ENCODE data around the gene ADH7.
"Not testable (repeated sequence)": the region's sequence is repeated elsewhere in the genome, so short reads cannot be mapped to it uniquely, and the experiment has no call there.

ADH7 gene

DNA sequence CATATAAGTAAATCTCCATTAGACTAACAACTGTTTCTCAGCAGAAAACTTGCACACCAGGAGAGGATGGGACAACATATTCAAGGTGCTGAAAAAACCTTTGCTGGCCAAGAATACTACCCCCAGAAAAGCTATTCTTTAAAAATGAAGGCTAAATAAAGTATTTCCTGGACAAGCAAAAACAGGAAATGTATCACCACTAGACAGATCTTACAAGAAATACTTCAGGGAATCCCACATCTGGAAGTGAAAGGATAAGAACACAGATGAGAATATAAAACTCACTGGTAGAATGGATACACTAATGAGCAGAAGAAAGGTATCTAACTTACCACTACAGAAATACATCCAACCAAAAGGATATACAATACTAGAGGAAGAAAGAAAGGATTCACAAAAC, 55.6 kb downstream of the ADH7 start:
- no peak for DNase-seq (ENCODE audit: low read depth)

DNA sequence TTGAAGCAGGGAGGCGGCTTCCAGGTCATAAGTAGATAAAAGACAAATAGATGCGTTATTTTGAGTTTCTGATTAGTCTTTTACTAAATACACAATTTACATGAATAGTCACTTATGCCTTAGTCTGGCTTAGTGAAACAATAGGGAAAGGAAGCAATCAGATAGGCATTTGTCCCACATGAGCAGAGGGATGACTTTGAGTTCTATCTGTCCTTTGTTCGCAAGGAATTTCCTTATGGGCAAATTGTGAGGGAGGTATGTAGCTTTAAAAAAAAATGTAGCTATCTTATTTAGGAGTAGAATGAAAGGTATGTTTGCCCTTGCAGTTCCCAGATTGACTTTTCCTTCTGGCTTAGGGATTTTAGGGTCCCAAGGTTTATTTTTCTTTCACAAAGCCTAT, 56.3 kb downstream of the ADH7 start:
- no peak for DNase-seq (ENCODE audit: low read depth)

DNA sequence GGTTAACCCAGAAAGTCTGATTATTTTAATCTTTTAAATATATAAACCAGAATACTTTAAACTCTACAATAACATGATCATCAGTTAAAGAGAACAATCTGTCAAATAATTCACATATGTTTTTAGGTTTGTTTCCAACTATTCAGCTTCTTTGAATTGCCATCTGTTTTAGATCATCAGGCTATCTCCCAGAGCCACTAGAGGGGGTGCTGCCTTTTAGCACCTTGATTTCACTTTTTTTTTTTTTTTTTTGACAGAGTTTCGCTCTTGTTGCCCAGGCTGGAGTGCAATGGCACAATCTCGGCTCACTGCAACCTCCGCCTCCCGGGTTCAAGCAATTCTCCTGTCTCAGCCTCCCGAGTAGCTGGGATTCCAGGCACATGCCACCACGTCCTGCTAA, 57.8 kb downstream of the ADH7 start:
- DNase-seq (ENCODE audit: low read depth) = peak; percentile 71

DNA sequence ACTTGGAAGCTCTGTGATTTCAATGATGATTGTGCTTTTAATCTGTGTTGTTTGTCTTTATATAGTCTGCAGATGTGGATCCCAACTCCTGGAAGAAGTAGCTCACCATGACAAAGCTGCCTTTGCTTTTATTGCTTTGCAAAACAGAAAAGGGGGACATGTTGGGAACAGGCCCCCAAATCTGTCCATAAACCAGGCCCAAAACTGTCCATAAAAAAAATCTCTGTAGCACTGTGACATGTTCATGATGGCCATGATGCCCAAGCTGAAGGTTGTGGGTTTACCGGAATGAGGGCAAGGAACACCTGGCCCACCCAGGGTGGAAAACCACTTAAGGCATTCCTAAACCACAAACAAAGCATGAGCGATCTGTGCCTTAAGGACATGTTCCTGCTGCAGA, 62.7 kb downstream of the ADH7 start:
- not testable (repeated sequence) for DNase-seq (ENCODE audit: low read depth)

DNA sequence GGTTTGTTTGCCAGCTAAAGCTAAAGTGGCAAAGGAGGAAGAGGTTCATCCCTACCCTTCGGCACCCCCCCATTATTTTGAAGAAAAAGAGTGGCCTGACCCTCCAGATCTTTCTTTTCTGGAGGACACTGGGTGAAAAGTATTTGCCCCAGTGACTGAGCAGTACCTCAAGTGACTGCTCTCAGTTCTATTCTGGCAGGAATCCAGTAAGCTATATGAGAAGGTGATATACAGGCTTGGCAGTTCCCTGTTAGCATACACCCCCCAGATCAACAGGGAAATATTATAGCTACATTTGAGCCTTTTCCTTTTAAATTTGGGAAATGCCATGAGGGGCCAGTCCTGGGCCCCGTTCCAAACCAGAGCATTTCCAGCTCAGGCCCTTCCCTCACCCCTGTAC, 67.3 kb downstream of the ADH7 start:
- not testable (repeated sequence) for DNase-seq (ENCODE audit: low read depth)

DNA sequence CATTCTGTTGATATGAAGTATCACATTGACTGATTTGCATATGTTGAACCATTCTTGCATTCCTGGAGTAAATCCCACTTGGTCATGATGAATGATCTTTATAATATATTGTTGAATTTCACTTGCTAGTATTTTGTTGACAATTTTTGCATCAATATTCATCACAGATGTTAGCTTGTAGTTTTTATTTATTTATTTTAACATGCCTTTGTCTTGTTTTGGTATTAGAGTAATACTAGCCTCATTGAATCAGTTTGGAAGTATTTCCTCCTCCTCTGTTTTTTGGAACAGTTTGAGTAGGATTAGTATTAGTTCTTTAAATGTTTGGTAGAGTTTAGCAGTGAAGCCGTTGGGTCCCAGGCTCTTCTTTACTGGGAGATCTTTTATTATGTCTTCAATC, 68.7 kb downstream of the ADH7 start:
- peak; percentile 17 for DNase-seq (ENCODE audit: low read depth)

DNA sequence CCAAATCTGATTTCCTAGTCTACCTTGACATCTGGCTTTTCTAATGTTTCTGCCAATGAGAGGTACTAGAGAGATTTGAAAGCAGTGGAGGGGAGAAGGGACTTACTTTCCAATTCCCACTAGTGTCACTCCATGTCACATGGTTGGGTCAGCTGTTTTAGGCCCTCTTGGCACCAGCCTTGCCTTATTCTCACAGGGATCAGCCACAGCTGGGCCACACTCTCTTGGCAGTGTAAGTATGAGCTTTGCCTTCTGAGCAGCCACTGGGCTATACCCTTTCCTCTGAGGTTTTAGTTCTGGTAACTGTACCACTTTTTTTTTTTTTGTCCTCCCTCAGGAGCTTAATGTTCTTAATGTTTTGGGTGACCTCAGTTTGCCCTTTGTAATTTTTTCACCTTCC, 72.4 kb downstream of the ADH7 start:
- no peak for DNase-seq (ENCODE audit: low read depth)

Data from fibroblast of the conjunctiva (primary cell).